ENCODE data around the gene BACH2.

Gene BACH2

GRCh38 chr6:90124874-90125510 lies 171.7 kb downstream of the BACH2 start:
- Histone ChIP-seq H4K20me1 (ENCODE audit: insufficient read depth) (no peaks in the 10 kb centered on the region), H3K27me3 (ENCODE audit: insufficient read depth, low read depth) (no peaks in the 10 kb centered on the region), H3K79me2 (ENCODE audit: insufficient read depth, low read depth) (no peaks in the 10 kb centered on the region)

DNA sequence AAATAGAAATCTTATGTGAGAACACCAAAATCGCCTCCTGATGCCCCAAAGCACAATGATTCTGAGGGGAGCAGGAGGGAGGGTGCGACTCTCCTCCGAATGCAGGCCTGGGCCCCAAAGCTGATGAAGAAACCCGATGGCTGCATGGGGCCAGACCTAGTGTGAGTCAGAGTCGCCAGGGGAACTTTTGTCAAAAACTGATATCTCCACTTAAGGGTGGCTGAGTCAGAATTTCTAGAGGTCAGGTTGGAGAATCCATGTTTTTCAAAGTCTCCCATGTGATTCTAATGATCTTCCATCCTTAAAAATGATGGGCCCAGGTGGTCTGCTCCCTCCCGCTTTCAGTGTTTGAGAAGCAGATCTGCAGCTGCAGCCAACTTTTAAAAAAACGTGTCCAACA lies 172.8 kb downstream of the BACH2 start:
- Histone ChIP-seq H3K27ac (no peak overlapping the region), H3K79me2 (ENCODE audit: insufficient read depth, low read depth) (no peaks in the 10 kb centered on the region), H3K4me2 (no peak overlapping the region), H3K36me3 (ENCODE audit: insufficient read depth) (no peaks in the 10 kb centered on the region), H3K9ac (no peak overlapping the region), H3K4me1 (ENCODE audit: low read depth, poor library complexity, severe bottlenecking) (no peaks in the 10 kb centered on the region), H3K4me3 (IDR thresholded peaks at IDR 0.05; ENCODE audit: insufficient read depth, low read depth, low read length) (no peak overlapping the region), H4K20me1 (ENCODE audit: insufficient read depth) (no peaks in the 10 kb centered on the region), H2AFZ (ENCODE audit: low read depth) (no peak overlapping the region), H3K27me3 (ENCODE audit: insufficient read depth, low read depth) (no peaks in the 10 kb centered on the region)
- TF ChIP-seq CTCF (conservative IDR thresholded peaks at IDR 0.05; ENCODE audit: low read depth, low read length), result no peak

More at GRCh38 chr6:90124874-90125510, 171.7 kb downstream of the BACH2 start:
- Histone ChIP-seq H3K27ac (no peak overlapping the region), H2AFZ (ENCODE audit: low read depth) (no peak overlapping the region), H3K4me3 (IDR thresholded peaks at IDR 0.05; ENCODE audit: insufficient read depth, low read depth, low read length) (no peak overlapping the region), H3K36me3 (ENCODE audit: insufficient read depth) (no peaks in the 10 kb centered on the region), H3K9ac (no peak overlapping the region), H3K4me2 (no peak overlapping the region), H3K4me1 (ENCODE audit: low read depth, poor library complexity, severe bottlenecking) (no peaks in the 10 kb centered on the region)
- TF ChIP-seq CTCF (conservative IDR thresholded peaks at IDR 0.05; ENCODE audit: low read depth, low read length), result no peak

GRCh38 chr6:90121982-90122381 lies 174.7 kb downstream of the BACH2 start:
- H3K27me3 ChIP-seq (ENCODE audit: insufficient read depth, low read depth), result no peaks in the 10 kb centered on the region
- H3K36me3 ChIP-seq (ENCODE audit: insufficient read depth), result no peaks in the 10 kb centered on the region
- no peak overlapping the region for H2AFZ ChIP-seq (ENCODE audit: low read depth)
- no peak for TF ChIP-seq CTCF (conservative IDR thresholded peaks at IDR 0.05; ENCODE audit: low read depth, low read length)
- H3K4me1 ChIP-seq (ENCODE audit: low read depth, poor library complexity, severe bottlenecking), result no peaks in the 10 kb centered on the region
- H4K20me1 ChIP-seq (ENCODE audit: insufficient read depth), result no peaks in the 10 kb centered on the region
- no peak overlapping the region for H3K27ac ChIP-seq
- H3K79me2 ChIP-seq (ENCODE audit: insufficient read depth, low read depth), result no peaks in the 10 kb centered on the region
- H3K4me2 ChIP-seq, result no peak overlapping the region
- H3K4me3 ChIP-seq (IDR thresholded peaks at IDR 0.05; ENCODE audit: insufficient read depth, low read depth, low read length), result no peak overlapping the region
- H3K9ac ChIP-seq, result no peak overlapping the region

DNA sequence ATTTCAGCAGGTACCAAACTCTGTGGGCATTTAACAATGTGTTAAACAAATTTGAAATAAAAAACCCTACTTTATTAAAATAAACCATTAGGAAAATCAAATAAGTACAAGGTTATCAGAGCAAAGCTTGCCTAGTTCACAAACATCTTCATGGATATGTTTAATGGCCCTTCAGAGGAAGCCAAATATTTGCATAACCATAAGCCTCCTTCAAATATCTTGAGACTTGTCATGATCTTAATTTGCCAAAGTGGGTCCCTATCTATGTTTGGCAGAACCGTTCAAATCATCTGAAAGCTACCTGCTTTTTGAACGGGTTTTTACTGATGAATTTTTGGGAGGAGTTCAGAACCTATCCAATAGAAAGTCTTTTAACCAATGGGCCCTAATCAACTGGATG lies 176.3 kb downstream of the BACH2 start:
- Histone ChIP-seq H3K4me3 (IDR thresholded peaks at IDR 0.05; ENCODE audit: insufficient read depth, low read depth, low read length) (no peak overlapping the region), H2AFZ (ENCODE audit: low read depth) (no peak overlapping the region), H3K79me2 (ENCODE audit: insufficient read depth, low read depth) (no peaks in the 10 kb centered on the region), H3K4me1 (ENCODE audit: low read depth, poor library complexity, severe bottlenecking) (no peaks in the 10 kb centered on the region), H3K27ac (no peak overlapping the region), H3K4me2 (no peak overlapping the region), H3K9ac (no peak overlapping the region), H3K27me3 (ENCODE audit: insufficient read depth, low read depth) (no peaks in the 10 kb centered on the region), H3K36me3 (ENCODE audit: insufficient read depth) (no peaks in the 10 kb centered on the region), H4K20me1 (ENCODE audit: insufficient read depth) (no peaks in the 10 kb centered on the region)
- TF ChIP-seq CTCF (conservative IDR thresholded peaks at IDR 0.05; ENCODE audit: low read depth, low read length), result no peak
